ENCODE data around the gene MTHFR.

Gene MTHFR

DNA sequence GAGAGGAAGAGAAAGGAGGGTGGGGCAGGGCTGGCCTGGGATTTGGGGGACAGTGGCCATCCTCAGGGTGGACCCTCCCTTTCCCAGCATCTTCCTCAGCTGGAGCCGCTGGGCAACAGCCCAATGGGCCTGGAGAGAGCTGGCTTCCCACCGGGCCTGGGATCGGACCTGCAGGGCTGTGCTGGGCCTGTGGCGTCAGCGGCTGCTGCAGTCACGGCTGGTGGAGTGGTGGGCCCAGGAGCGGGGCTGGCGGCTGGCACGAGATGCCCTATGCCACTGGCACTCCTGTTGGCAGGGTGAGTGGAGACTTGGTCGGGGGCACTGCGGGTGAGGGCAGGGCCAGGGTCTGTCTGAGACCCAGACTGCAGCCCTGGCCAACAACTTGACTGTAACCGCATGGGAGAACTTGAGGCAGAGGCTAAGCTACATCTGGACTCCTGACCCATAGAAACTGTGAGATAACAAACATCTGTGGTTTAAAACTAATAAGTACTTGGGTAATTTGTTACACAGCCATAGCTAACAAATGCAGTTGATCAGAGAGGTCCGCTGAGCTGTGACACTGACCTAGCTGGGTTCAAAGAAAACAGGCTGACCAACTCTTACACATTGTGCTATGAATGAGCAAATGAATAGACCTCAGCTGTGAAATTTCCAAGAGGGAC, 25.9 kb downstream of the MTHFR start:
- DNase-seq: no peak

DNA sequence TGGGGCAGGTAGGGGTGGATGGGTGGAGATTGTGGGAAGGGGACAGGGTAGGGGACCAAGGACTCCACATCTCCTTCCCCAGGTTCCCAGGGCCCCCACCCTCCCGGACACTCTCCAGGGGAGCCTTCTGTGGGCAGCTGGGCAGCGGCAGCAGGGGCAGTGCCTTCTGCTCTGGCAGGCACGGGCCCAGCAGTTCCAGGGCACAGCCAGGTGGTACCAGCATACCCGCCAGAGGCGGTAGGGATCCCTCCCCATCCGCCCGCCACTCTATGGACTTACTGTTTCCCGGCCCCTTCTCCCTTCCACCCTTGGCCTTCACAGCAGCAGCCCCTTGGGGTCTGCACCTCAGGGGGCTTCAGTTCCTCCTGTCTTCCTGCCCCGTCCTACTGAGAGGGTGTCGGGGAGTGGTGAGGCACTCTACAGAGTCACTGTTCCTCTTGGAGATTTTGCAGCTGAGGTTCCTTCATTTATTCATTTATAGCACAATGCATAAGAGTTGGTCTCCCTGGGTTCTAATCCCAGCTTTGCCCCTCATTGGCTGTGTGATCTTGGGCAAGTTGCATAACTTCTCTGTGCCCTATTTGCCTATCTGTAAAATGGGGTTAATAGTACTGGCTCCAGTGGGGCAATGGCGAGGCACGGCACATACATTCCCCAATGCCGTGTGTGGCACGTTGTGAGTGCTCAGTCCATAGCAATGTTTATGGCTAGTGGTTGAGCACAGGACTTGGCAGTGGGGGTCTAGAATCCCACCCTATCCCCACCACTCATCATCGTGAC, 26.7 kb downstream of the MTHFR start:
- no peak for DNase-seq

DNA sequence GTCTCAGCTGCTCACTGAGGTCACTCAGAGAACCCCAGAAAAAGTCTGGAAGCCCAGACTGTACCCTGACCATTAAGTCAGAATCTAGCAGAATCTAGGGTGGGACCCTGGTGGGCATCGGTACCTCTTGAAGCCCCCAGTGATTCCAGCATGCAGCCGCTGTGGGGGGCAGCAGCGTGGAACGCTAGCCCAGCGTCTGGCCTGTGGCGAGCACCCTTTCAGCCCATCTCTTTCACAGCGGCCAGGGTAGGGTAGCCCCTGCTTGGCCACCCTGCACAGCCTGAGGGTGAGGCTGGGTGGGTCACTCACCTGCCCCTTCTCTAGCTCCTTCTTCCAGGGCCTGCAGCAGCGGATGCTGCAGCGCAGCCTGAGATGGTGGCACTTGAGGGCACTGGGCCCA, 27.4 kb downstream of the MTHFR start:
- no peak for DNase-seq

DNA sequence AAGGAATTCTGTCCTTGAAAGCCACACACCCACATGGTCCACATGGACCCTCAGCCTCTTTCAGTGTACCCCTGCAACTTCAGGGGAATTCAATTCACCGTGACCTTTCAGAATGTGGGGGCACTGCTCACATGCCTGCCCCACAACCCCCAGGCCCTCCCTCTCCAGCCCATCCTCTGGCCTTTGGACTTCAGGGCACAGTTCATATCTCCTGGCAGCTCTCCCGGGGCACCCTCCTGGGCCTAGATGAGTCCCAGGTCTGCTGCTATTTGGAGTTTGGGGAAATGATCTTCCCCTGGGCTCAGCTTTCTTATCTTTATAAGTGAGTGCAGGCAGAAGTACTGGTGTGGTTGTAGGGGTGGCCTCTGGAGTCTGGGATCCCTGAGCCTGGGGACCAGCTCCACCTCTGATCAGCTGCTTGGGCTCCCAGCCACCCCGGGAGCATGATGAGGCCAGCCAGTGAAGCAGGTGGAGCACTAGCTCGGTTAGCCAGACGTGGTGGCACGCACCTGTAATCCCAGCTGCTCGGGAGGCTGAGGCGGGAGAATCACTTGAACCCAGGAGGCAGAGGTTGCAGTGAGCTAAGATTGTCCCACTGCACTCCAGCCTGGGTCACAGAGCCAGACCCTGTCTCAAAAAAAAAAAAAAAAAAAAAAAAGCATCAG, 28.0 kb downstream of the MTHFR start:
- no peak for DNase-seq

DNA sequence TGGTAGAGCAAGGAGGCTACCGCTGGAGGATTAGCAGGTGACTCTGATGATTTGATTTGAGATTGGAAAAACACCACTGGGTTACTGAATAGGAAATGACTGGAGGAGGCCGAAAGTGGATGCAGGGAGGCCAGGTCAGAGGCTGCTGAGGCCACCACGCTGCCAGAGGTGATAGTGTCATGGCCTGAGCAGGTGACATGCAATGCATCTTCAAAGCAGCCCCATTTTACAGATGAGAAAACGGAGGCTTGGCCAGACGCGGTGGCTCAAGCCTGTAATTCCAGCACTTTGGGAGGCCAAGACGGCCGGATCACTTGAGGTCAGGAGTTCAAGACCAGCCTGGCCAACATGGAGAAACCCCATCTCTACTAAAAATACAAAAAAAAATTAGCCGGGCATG, 31.0 kb downstream of the MTHFR start:
- no peak for DNase-seq

DNA sequence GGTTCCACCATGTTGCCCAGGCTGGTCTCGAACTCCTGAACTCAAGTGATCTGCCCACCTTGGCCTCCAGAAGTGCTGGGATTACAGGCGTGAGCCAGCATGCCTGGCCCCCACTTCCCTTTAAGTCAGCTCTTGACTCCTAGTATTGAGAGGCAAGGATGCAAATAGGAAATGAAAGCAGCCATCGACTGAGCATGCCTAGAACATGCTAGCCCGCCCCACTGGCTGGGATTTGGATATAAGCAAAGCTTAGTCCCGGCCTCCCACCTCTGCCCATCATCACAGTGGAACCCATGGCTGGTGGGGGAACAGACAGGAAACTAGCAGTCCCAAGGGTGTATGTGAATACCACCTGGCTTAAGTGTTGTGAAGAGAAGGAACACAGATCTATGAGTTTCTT, 33.3 kb downstream of the MTHFR start:
- no peak for DNase-seq

DNA sequence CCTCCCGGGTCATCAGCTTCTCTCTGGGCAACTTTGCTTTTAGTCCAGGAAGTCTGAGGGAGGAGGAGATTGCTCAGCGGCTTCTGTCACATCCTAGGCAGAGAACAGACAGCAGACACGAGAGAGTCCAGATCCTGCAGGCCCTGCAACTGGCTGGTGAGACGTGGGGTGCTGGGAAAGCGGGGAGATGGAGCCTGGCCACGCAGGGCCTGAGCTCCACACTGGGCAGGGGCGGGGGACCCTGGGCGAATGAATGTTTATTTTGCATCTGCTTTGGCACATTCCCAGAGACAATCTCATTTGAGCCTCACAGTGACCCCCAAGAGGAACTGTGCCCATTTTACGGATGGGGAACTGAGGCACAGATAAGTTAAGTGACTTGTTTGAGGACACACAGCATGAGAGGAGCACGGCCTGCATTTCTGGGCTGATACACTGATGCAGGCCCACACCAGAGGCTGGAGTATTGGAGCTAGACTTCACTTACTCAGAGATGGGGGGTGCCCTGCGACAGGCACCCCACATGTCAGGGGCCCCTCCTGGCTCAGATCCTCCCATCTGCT, 34.2 kb downstream of the MTHFR start:
- DNase-seq: no peak

DNA sequence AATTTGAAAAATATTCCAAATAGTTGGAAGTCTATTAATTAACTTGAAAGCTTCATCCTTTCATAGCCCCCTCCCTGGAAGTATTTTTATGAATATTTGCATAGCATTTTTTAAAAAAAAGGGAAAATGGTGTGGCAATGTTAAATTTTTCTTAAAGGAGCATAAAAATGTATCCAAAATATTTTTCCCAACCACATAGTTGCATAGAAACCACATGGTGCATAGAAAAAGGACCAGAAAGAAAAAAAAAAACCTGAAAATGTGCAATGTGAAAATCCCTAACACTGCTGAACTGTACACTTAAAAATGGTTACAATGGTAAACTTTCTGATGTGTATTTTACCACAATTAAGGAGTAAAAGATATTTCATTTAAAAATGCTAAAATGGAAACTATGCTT, 35.8 kb downstream of the MTHFR start:
- no peak for DNase-seq

DNA sequence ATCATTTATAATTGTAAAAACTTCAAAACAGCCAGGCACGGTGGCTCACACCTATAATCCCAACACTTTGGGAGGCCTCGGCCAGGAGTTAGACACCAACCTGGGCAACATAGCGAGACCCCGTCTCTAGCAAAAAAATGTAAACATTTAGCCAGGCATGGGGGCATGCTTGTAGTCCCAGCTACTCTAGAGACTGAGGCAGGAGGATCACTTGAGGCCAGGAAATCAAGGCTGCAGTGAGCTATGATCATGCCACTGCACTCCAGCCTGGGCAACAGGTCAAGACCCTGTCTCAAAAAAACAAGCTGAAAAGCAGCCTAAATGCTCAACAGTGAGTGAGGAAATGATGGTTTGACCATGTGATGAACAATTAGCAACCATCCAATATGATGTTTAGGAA, 36.5 kb downstream of the MTHFR start:
- DNase-seq: no peak

DNA sequence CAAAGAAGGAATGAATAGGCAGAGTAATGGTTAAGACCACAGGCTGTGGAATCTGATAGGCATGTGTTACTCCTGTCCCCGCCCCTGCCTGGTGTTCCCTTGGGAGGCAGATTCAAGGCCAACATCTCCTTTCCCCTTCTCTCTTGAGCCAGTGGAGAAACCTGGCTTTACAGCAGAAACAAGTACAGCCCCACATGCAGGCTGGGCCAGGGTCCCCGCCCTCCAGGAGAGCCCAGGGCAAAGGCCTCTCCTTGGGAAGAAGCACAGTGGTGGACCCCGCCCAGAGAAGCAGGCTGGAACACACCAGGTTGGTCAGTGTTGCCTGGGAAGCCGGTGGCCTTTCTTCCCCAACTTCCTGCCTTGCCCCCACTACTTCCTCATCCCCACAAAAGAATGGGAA, 36.9 kb downstream of the MTHFR start:
- no peak for DNase-seq

DNA sequence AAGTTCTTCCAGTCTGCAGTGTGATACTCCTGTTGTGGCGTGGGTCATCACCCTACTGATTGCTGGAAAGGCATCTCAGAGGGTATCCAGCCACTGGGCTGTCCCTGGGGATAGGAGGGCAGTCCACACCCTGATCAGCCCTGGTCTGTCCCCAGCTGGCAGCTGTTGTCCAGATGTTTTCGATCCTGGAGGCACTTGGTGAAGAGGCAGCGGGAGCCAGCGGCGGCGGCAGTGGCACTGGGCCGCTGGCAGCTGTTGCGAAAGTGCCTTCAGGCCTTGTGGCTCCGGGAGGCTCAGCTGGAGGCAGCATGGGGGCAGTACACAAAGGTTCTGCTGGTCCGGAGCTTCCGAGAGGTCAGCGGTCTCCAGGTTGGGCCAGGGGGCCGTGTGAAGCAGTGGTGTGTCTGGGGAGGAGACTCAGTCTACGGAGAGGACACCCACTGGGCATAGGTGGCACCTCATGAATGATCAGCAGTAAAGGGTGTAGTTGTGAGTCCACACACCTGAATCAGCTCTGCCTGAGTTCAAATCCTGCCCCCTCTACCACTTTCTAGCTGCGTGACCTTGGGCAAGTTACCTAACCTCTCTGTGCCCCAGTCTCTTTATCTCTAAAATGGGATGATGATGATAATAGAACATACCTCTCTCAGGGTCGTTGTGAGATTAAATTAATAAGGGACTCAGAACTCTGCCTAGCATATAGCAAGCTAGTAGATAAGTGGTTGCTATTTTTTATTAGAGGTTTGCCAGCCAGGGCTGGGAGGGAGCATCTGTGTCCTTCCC, 37.7 kb downstream of the MTHFR start:
- DNase-seq: no peak

DNA sequence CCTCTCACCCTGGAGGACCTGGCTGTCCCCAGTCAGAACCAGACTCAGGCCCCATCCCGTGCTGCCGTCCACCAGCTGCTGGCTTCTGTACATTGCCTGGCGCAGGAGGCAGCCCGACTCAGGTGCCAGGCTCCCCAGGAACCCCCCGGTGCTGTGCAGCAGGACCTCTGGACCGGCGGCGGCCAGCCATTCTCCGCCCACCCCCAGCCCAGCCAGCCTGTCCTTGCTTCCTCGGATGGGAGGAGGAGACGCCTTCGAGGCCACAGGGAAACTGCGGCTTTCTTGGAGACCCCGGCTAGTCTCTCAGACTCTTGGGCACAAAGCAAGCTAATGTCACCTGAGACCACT, 39.4 kb downstream of the MTHFR start:
- no peak for DNase-seq

DNA sequence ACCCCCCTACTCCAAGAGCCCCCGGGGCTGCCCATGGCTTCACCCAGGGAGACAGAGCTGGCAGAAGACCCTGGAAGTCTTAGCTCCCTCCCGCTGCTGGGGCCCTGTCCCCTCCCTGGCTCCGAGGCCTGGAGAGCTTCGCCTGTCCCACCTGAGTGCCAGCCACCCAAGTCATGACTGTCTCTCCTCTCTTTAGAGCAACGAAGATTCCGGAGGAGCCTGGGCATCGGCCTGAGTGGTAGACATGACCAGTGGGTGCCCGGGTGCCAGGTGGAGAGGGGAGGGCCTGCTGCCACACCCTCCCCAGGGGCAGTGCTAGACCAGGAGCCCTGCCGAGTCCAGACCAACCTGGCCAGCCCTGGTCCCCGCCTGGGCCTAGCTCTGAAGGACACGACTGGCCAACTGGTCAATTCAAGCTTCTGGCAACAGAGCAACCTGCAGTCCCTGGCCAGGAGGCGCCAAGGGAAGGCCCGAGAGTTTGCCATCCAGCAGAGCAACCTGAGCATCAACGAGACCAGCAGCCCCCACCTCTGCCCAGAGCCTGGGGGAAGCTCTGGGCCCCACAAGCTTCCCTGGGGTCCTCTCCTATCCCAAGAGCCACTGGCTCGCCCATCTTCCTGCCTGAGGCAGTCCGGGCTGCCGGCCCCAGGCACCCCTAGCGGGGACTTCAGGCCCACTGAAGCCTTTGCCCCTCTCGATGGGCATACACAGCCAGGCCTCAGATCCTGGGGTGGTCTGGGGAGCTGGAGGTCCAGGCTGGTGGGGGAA, 39.9 kb downstream of the MTHFR start:
- no peak for DNase-seq

DNA sequence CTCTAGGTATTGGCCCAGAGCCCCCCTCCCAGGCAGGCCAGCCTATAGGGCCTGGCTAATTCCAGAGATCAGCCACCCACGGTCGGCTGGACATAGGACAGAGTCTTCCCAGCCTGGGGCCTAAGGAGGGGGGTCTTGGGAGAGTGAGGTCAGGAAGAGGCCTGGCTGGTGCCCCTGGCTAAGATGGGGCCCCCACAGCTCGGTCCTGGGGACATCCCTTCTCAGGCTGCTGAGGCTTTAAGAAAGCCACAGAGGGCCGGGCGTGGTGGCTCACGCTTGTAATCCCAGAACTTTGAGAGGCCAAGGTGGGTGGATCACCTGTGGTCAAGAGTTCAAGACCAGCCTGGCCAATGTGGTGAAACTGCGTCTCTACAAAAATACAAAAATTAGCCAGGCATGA, 41.2 kb downstream of the MTHFR start:
- no peak for DNase-seq

DNA sequence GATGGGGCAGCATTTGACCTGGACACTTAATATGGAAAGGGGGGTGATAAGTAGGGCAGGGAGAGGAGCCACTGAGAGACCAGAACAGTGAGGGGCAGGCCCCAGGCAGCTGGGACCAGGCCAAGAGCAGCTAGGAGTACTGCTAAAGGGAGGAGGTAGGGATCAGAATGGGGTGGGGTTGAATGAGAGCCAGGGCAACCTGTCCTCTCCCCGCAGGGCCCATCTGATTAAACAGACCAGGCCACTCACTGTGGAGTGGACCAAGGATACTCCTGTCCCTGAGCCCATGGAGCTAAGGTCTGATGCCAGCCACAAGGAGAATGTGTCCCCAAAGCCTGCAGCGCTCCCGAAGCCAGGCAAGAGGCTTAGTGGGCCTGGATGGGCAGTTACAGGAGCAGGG, 41.6 kb downstream of the MTHFR start:
- DNase-seq: no peak

DNA sequence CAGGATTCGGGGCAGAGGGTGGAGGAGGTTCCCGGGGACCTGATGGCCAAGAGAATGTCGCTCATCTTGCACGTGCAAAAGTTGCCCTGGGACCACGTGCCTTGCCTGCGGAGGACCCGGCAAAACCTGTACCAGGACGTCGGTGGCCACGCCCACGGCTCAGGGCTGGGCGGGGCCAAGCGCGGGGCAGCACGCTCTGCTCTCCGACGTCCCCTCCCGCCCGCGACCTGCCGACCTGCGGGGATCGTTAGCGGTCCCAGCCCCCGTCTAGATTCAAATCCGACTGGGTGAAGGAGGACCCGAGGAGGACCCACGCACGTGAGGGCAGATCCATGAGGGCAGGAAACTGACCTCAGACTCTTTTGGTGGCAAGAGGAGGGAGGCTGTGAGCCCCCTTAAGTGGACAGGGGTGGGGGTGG, 43.8 kb downstream of the MTHFR start, which contains the start of gene C1orf167:
TSS of gene C1orf167 (plus strand) at position 206 of the 419 bp plus-strand sequence. CDS start 2,208 bp downstream, outside the sequence.
- no peak for DNase-seq

DNA sequence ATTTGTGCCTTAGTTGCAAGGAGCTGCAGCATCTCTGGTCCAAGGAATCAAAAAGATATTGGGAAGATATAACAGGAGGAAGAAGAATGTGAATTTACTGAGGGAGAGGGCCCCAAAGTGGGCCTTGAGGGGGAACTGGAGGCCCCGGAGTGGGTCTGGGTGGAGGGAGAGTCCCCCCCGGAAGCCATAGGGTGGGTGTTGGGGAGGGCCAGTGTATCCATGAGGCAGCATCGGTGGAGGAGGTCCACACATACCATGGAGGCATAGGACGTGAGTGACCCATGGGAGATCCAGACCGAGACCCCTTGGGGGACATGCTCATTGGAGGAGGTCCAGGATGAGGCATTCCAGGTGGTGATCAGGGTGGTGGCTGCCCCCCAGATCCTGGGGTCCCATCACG, 44.5 kb downstream of the MTHFR start:
- no peak for DNase-seq

DNA sequence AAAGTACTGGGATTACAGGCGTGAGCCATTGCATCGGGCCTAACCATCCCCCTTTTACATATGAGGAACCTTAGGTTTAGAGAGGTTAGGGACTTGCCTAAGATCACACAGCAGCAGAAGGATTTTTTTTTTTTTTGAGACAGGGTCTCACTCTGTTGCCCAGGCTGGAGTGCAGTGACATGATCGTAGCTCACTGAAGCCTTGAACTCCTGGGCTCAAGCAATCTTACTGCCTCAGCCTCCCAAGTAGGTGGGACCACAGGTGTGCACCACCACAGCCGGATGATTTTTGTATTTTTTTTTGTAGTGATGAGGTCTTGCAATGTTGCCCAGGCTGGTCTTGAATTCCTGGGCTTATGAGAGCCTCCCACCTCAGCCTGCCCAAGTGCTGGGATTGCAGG, 46.0 kb downstream of the MTHFR start:
- DNase-seq: no peak

DNA sequence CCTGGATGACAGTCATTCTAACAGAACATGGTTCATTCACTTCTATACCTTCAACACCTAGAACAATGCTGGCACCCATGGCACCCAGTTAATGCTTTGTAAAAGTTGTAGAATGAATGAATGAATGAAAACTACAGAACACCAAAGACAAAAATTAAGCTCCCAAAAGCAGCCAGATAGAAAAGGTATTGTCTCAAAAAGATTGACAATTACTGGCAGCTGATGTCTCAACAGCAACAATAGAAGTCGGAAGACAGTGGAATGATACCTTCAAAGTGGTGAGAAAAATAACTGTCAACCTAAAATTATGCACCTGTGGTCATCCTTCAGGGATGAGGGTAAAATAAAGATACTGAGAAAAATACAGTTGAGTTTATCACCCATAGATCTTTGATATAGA, 48.7 kb downstream of the MTHFR start:
- DNase-seq: no peak

DNA sequence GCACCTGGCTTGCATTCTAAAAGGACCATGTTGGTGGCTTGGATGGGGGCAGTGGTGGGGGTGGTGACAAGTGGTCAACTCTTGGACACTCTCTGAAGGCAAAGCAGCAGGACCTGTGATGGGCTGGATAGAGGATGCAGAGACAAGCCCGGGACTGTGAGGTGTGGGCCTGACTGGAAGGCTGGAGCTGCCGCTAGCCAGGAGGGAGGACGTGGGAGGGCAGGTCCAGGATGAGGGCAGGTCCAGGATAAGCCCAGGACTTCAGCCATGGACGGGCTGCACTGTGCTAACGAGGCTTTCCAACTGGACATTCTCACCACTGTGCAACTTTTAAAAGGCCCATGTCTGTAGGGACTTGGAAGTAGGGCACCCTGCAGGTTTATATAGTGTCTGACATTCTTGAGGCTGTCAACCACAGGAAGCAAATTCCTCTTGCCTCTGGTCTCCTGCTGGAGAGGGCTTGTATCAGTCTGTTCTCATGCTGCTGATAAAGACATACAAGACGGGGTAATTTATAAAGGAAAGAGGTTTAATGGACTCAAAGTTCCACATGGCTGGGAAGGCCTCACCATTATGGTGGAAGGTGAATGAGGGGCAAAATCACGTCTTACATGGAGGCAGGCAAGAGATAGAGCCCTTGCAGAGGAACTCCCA, 52.1 kb downstream of the MTHFR start:
- DNase-seq: no peak

DNA sequence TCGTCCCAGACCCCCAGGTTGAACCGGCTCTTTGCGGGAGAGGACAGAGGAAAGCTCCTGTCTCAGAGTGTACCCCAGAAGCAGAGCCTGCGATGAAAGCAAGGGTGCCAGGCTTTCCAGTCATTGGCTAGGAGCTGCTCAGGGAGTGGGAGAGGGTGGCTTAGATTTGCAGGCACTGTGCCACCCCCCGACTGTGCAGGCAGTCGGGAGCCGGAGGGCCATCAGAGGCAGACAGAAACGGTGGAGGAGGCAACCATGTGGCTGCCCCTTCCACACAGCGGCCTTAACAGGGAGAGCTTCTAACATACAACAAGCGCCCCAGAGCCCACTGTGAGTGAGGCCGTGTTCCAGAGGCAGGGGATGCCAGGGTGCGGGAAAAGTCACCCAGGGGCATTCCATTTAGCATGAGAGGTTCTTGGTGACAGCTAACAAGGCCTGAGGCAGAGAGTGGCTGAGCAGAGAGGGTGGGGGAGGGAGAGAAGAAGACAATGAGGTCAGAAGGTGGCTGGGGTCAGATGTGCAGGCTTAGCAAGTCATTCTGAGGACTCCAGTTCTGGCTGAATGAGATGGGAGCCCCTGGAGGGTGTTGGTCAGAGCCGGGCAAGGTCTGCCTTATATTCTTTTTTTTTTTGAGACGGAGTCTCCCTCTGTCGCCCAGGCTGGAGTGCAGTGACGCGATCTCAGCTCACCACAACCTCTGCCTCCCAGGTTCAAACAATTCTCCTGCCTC, 53.2 kb downstream of the MTHFR start:
- no peak for DNase-seq

Data from NCI-H1048 (cell line).